SK-N-SH (cell line): ENCODE data around the gene CNP. TPM values are rescaled to one million over a fixed set of nuclear protein-coding genes. Genes with fewer than 3 reads are reported as not detected.

ENCODE experiments used
- CTCF ChIA-PET: fragments of 300-600, 350-600 bp; formaldehyde crosslinking; extraction: SDS; loops from one replicate; lab custom pipeline; 2021; lab: Yijun Ruan, JAX
- POLR2A ChIA-PET: fragments of 350-600 bp; sonication (Branson Sonifier 250); formaldehyde crosslinking; extraction: SDS; loops from one replicate; lab custom pipeline; 2020; ENCODE audit warnings: antibody characterized with exemption, inconsistent platforms; lab: Yijun Ruan, JAX
- DNase-seq: peaks from one replicate; pipeline ENCODE4 v3.0.0; 2012
- H2AFZ ChIP-seq: fragments of 200-600 bp; sonication (generic); 2 replicates; pipeline ENCODE4 v1.8.1; 2016; ENCODE audit warnings: antibody characterized with exemption, mild to moderate bottlenecking, low read depth
- H3F3A ChIP-seq: fragments of 200-600 bp; sonication (generic); replicated peaks from 2 replicates; pipeline ENCODE3; 2016; ENCODE audit warnings: antibody characterized with exemption, mild to moderate bottlenecking; ENCODE audit not compliant: insufficient read depth
- H3K27ac ChIP-seq, 2 experiments: fragments of 200-500 bp in 1 of 2; fragments of 200-600 bp in 1 of 2; sonication (Bioruptor generic) in 1 of 2; sonication (generic), shearing (Covaris generic) in 1 of 2; 2 replicates each; pipeline versions ENCODE4 v1.5.1 to v1.6.1; 2014 to 2016; ENCODE audit warnings: low read depth in 2 of 2, inconsistent platforms in 1 of 2, low read length in 1 of 2, mild to moderate bottlenecking in 1 of 2, mixed read lengths in 1 of 2
- H3K27me3 ChIP-seq: fragments of 200-600 bp; sonication (generic), shearing (Covaris generic); 2 replicates; pipeline ENCODE4 v1.6.1; 2016; ENCODE audit warnings: mixed run types; ENCODE audit not compliant: insufficient read depth
- H3K36me3 ChIP-seq, 2 experiments: fragments of 200-500 bp in 1 of 2; fragments of 200-600 bp in 1 of 2; sonication (Bioruptor generic) in 1 of 2; sonication (generic) in 1 of 2; replicated peaks in 1 of 2; 2 replicates each; pipeline versions ENCODE3 to v1.5.1; 2014 to 2016; ENCODE audit warnings: low read length in 1 of 2, mild to moderate bottlenecking in 1 of 2; ENCODE audit not compliant: insufficient read depth in 2 of 2, control insufficient read depth in 1 of 2
- H3K4me1 ChIP-seq, 2 experiments: fragments of 200-500 bp in 1 of 2; fragments of 200-600 bp in 1 of 2; sonication (Bioruptor generic) in 1 of 2; sonication (generic), shearing (Covaris generic) in 1 of 2; 2 replicates each; pipeline versions ENCODE4 v1.5.1 to v1.6.1; 2014 to 2016; ENCODE audit warnings: low read depth in 1 of 2, low read length in 1 of 2, mixed run types in 1 of 2; ENCODE audit not compliant: insufficient read depth in 2 of 2, control insufficient read depth in 1 of 2
- H3K4me2 ChIP-seq: fragments of 200-600 bp; sonication (generic), shearing (Covaris generic); 2 replicates; pipeline ENCODE4 v1.6.1; 2017; ENCODE audit warnings: mixed run types
- H3K4me3 ChIP-seq, 2 experiments: fragments of 200-500 bp in 1 of 2; fragments of 200-600 bp in 1 of 2; sonication (Bioruptor generic) in 1 of 2; sonication (generic), shearing (Covaris generic) in 1 of 2; 2 replicates each; pipeline versions ENCODE4 v1.5.1 to v1.8.1; 2014 to 2016; ENCODE audit warnings: low read depth in 2 of 2, inconsistent platforms in 1 of 2, low read length in 1 of 2, mild to moderate bottlenecking in 1 of 2, mixed read lengths in 1 of 2, moderate library complexity in 1 of 2
- H3K79me2 ChIP-seq: fragments of 200-600 bp; sonication (generic); 2 replicates; pipeline ENCODE4 v1.8.1; 2017; ENCODE audit warnings: mild to moderate bottlenecking; ENCODE audit not compliant: insufficient read depth
- H3K9ac ChIP-seq: fragments of 200-600 bp; sonication (generic); 2 replicates; pipeline ENCODE4 v1.6.1; 2017; ENCODE audit warnings: mixed run types
- H3K9me2 ChIP-seq: fragments of 200-600 bp; sonication (generic); 2 replicates; pipeline ENCODE4 v1.6.1; 2017; ENCODE audit warnings: mixed run types
- H3K9me3 ChIP-seq: fragments of 200-600 bp; sonication (generic); 2 replicates; pipeline ENCODE4 v1.6.1; 2017; ENCODE audit warnings: mixed run types, mild to moderate bottlenecking, moderate library complexity
- H4K20me1 ChIP-seq: fragments of 200-600 bp; sonication (generic); 2 replicates; pipeline ENCODE4 v1.6.1; 2017; ENCODE audit warnings: mild to moderate bottlenecking, mixed run types; ENCODE audit not compliant: insufficient read depth
- CHD2 ChIP-seq: fragments of 150-350 bp; IDR thresholded peaks from 2 replicates; pipeline ENCODE4 v1.6.1; 2018; ENCODE audit warnings: low read length; ENCODE audit not compliant: partially characterized antibody
- ELF1 ChIP-seq: IDR thresholded peaks from 2 replicates; pipeline ENCODE4 v1.4.0; 2012
- EP300 ChIP-seq, 2 experiments: IDR thresholded peaks; 2 replicates each; pipeline versions ENCODE4 v1.4.0 to v1.6.1; 2012; ENCODE audit warnings: borderline replicate concordance in 1 of 2, low read depth in 1 of 2, low read length in 1 of 2
- GABPA ChIP-seq: IDR thresholded peaks from 2 replicates; pipeline ENCODE4 v1.4.0; 2012; ENCODE audit warnings: low read depth, mild to moderate bottlenecking
- GATA2 ChIP-seq: sonication (generic); formaldehyde crosslinking; IDR thresholded peaks from 2 replicates; pipeline ENCODE4 v1.5.0; 2020; ENCODE audit warnings: mild to moderate bottlenecking, missing genetic modification reagents
- JUND ChIP-seq: IDR thresholded peaks from 2 replicates; pipeline ENCODE4 v1.4.0; 2012
- MEF2A ChIP-seq: IDR thresholded peaks from 2 replicates; pipeline ENCODE4 v1.4.0; 2012; ENCODE audit warnings: low read depth, borderline replicate concordance
- MXI1 ChIP-seq: IDR thresholded peaks from 2 replicates; pipeline ENCODE4 v1.6.1; 2012; ENCODE audit warnings: mild to moderate bottlenecking, low read depth, low read length, improper control_type of control experiment
- NRF1 ChIP-seq: IDR thresholded peaks from 2 replicates; pipeline ENCODE4 v1.6.1; 2012; ENCODE audit warnings: low read depth, mild to moderate bottlenecking, low read length
- POLR2AphosphoS5 ChIP-seq: IDR thresholded peaks from 2 replicates; pipeline ENCODE4 v1.6.1; 2012; ENCODE audit warnings: low read depth, low read length
- RAD21 ChIP-seq: IDR thresholded peaks from 2 replicates; pipeline ENCODE4 v1.6.1; 2012; ENCODE audit warnings: mild to moderate bottlenecking, low read length
- RCOR1 ChIP-seq: fragments of 150-350 bp; IDR thresholded peaks from 2 replicates; pipeline ENCODE4 v1.6.1; 2017; ENCODE audit warnings: antibody characterized with exemption, low read length
- REST ChIP-seq: IDR thresholded peaks from 2 replicates; pipeline ENCODE4 v1.6.1; 2012; ENCODE audit warnings: mild to moderate bottlenecking, low read depth, low read length, moderate library complexity
- RXRA ChIP-seq: IDR thresholded peaks from 2 replicates; pipeline ENCODE4 v1.4.0; 2012; ENCODE audit warnings: low read depth, mild to moderate bottlenecking, borderline replicate concordance
- SIN3A ChIP-seq: IDR thresholded peaks from 2 replicates; pipeline ENCODE4 v1.6.1; 2012; ENCODE audit warnings: low read depth, mild to moderate bottlenecking, low read length, moderate library complexity, borderline replicate concordance
- SMC3 ChIP-seq: IDR thresholded peaks from 2 replicates; pipeline ENCODE4 v1.6.1; 2012; ENCODE audit warnings: low read depth, low read length, improper control_type of control experiment
- TAF1 ChIP-seq: IDR thresholded peaks from 2 replicates; pipeline ENCODE4 v1.6.1; 2012; ENCODE audit warnings: low read depth, mild to moderate bottlenecking, low read length, moderate library complexity, borderline replicate concordance
- TEAD4 ChIP-seq: IDR thresholded peaks from 2 replicates; pipeline ENCODE4 v1.4.0; 2012; ENCODE audit warnings: mild to moderate bottlenecking, borderline replicate concordance; ENCODE audit not compliant: insufficient read depth
- USF1 ChIP-seq: IDR thresholded peaks from 2 replicates; pipeline ENCODE4 v1.4.0; 2012; ENCODE audit warnings: low read depth, borderline replicate concordance
- USF2 ChIP-seq: fragments of 150-350 bp; IDR thresholded peaks from 2 replicates; pipeline ENCODE4 v1.6.1; 2017; ENCODE audit warnings: antibody characterized with exemption, low read length, low read depth, borderline replicate concordance
- YY1 ChIP-seq: IDR thresholded peaks from 2 replicates; pipeline ENCODE4 v1.4.0; 2012; ENCODE audit warnings: low read depth, mild to moderate bottlenecking
- WGBS: methylation state at CpG from one replicate; pipeline ENCODE4 v1.1.6; 2017; ENCODE audit warnings: low lambda C conversion rate; 5-methylcytosine and 5-hydroxymethylcytosine counted together
- polyA plus RNA-seq, 3 experiments: library from polyadenylated mRNA; depleted of rRNA; stranded (reverse); fragments of >200 nt; gene quantifications; 2 replicates each; pipeline ENCODE4 v1.2.3, GENCODE V29; 2012
- TF ChIP-seq, protein P1 (sequence below): IDR thresholded peaks from 2 replicates; pipeline ENCODE4 v1.4.0; 2012; ENCODE audit warnings: low read depth
- TF ChIP-seq, protein P2 (sequence below): IDR thresholded peaks from 2 replicates; pipeline ENCODE4; 2012

The CNP gene
- polyA plus RNA-seq, 1 of the 3 experiments (the other 2 are of a cell fraction) = 54.8 TPM

GRCh38 chr17:42019509-42020404 lies 53.2 kb downstream of the CNP start, which contains the start of gene NKIRAS2:
Gene NKIRAS2 (plus strand): TSS chr17:42020090. CDS start chr17:42021578, 1,488 bp downstream.
- ChIA-PET CTCF (interaction anchor here (0.6 to 17.3 kb wide), 19 partner anchors 10 to 325 kb away, joined by 3 to 496 read pairs (median 5); partner anchors contain the start of genes CNP, DHX58, HSPB9 and KAT2A), POLR2A (interaction anchor here (1.5 to 1.6 kb wide), 2 partner anchors 60 to 101 kb away, joined by 4 to 9 read pairs; partner anchors contain the start of gene KAT2A)
- H3K4me1 ChIP-seq = peaks cover 9 to 25% of the 10 kb centered on the region in 2 experiments; a peak in 3 of 4 replicates
- no peaks in the 10 kb centered on the region for H3K9me3 ChIP-seq
- peak within 1 kb of the TSS; percentile 91 to 92 for H3K4me3 ChIP-seq
- DNase-seq = peak; percentile 96
- no peaks in the 10 kb centered on the region for H3K27me3 ChIP-seq
- 33% methylated on average over 12 of the region's 49 CpGs for WGBS
- H3F3A ChIP-seq = peaks cover 27% of the 10 kb centered on the region
- H4K20me1 ChIP-seq = no peaks in the 10 kb centered on the region; the same call in 1 of the 2 replicates
- H3K9me2 ChIP-seq = no peaks in the 10 kb centered on the region
- peak within 1 kb of the TSS; percentile 96 for H2AFZ ChIP-seq
- H3K27ac ChIP-seq = peak within 1 kb of the TSS; percentile 73 to 81; a peak in 3 of 4 replicates
- H3K36me3 ChIP-seq = peaks cover 18 to 24% of the 10 kb centered on the region in 2 experiments
- H3K79me2 ChIP-seq = peaks cover 50% of the 10 kb centered on the region
- peak within 1 kb of the TSS; percentile 97 for H3K9ac ChIP-seq
- H3K4me2 ChIP-seq = peak within 1 kb of the TSS; percentile 82
- TF ChIP-seq RCOR1 (no peak), YY1 (peak; percentile 63; the same call in 1 of the 2 replicates), MXI1 (peak; percentile 35; the same call in 1 of the 2 replicates), POLR2AphosphoS5 (peak; percentile 79), TEAD4 (no peak), SMC3 (no peak), REST (no peak), USF2 (no peak), CHD2 (peak; percentile 50), EP300 (IDR thresholded peaks at IDR 0.05; ENCODE audit: borderline replicate concordance in 1 of 2, low read depth in 1 of 2, low read length in 1 of 2) (peak in 1 of 2 experiments; percentile 19; a peak in 1 of 4 replicates), RAD21 (no peak), RXRA (no peak), JUND (no peak), NRF1 (0 out of 2 replicates have a peak, but pooled peaks have one; percentile 35), TAF1 (peak; percentile 92), SIN3A (peak; percentile 85; the same call in 1 of the 2 replicates), MEF2A (no peak), GABPA (peak; percentile 94), ELF1 (peak; percentile 77), GATA2 (CRISPR knock-in tag) (no peak), USF1 (no peak)
- TF ChIP-seq, protein P1, sequence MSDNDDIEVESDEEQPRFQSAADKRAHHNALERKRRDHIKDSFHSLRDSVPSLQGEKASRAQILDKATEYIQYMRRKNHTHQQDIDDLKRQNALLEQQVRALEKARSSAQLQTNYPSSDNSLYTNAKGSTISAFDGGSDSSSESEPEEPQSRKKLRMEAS = peak; percentile 80
- TF ChIP-seq, protein P2, sequence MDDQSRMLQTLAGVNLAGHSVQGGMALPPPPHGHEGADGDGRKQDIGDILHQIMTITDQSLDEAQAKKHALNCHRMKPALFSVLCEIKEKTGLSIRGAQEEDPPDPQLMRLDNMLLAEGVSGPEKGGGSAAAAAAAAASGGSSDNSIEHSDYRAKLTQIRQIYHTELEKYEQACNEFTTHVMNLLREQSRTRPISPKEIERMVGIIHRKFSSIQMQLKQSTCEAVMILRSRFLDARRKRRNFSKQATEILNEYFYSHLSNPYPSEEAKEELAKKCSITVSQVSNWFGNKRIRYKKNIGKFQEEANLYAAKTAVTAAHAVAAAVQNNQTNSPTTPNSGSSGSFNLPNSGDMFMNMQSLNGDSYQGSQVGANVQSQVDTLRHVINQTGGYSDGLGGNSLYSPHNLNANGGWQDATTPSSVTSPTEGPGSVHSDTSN = peak; percentile 17; the same call in 1 of the 2 replicates
